Stimulated activated CD8-positive, alpha-beta memory T cell treated with anti-CD3 and anti-CD28 coated beads, Interleukin-7, amount 100 ng/mL, for 48 hours (primary cell): ENCODE measurements around the gene CAMKK1.
"Not testable (repeated sequence)": the region's sequence is repeated elsewhere in the genome, so short reads cannot be mapped to it uniquely, and the experiment has no call there.

Experiments
- DNase-seq, 2 donors: peaks; one replicate each; pipeline ENCODE4 v3.0.0-alpha.2; 2020; ENCODE audit warnings: low read depth in 1 of 2; ENCODE audit errors: extremely low read depth in 1 of 2

The CAMKK1 gene

GRCh38 chr17:3880983-3881382 lies 11.9 kb downstream of the CAMKK1 start:
- no peak for DNase-seq

- no peak for DNase-seq
Measured at GRCh38 chr17:3879591-3880417, 13.0 kb downstream of the CAMKK1 start.

- DNase-seq = no peak
Measured at GRCh38 chr17:3879186-3879585, 13.7 kb downstream of the CAMKK1 start.

- DNase-seq = no peak
Measured at GRCh38 chr17:3877220-3877619, 15.6 kb downstream of the CAMKK1 start.

- no peak for DNase-seq
Measured at GRCh38 chr17:3875317-3875716, 17.5 kb downstream of the CAMKK1 start.

GRCh38 chr17:3873862-3874261 lies 19.0 kb downstream of the CAMKK1 start:
- no peak for DNase-seq

- no peak for DNase-seq
Measured at GRCh38 chr17:3870871-3871306, 22.0 kb downstream of the CAMKK1 start.

GRCh38 chr17:3867606-3868005 lies 25.2 kb downstream of the CAMKK1 start:
- DNase-seq = no peak

GRCh38 chr17:3867106-3867505 lies 25.7 kb downstream of the CAMKK1 start:
- no peak for DNase-seq

- DNase-seq = no peak
Measured at GRCh38 chr17:3866276-3866675, 26.6 kb downstream of the CAMKK1 start.

- no peak for DNase-seq
Measured at GRCh38 chr17:3865176-3865575, 27.7 kb downstream of the CAMKK1 start.

GRCh38 chr17:3864534-3864933 lies 28.3 kb downstream of the CAMKK1 start:
- no peak for DNase-seq

GRCh38 chr17:3861761-3862681 lies 30.8 kb downstream of the CAMKK1 start:
- no peak for DNase-seq

GRCh38 chr17:3860939-3861700 lies 31.7 kb downstream of the CAMKK1 start:
- no peak for DNase-seq

- DNase-seq = no peak
Measured at GRCh38 chr17:3859940-3860339, 32.9 kb downstream of the CAMKK1 start.

- no peak for DNase-seq
Measured at GRCh38 chr17:3857261-3858105, 35.4 kb downstream of the CAMKK1 start.

- DNase-seq = not testable (repeated sequence)
Measured at GRCh38 chr17:3854204-3854603, 38.6 kb downstream of the CAMKK1 start.

GRCh38 chr17:3852561-3852960 lies 40.3 kb downstream of the CAMKK1 start:
- DNase-seq = no peak

GRCh38 chr17:3851461-3852100 lies 41.3 kb downstream of the CAMKK1 start:
- DNase-seq = no peak
